Stomach (tissue), 4 donors: Measurements from ENCODE around the gene C14orf180.

Experiments used
- CTCF ChIP-seq, 7 experiments: fragments of 450-650 bp in 4 of 7; fragments of 200-600 bp in 3 of 7; sonication (generic) in 3 of 7; IDR thresholded peaks; one replicate each; pipeline ENCODE4 v1.5.1; 2016 to 2019; ENCODE audit warnings: antibody characterized with exemption in 7 of 7, control low read depth in 2 of 7, mild to moderate bottlenecking in 1 of 7
- POLR2A ChIP-seq, 4 donors: fragments of 450-650 bp; IDR thresholded peaks; one replicate each; pipeline ENCODE4 v1.6.1; 2016; ENCODE audit warnings: antibody characterized with exemption in 4 of 4, control low read depth in 2 of 4, mild to moderate bottlenecking in 1 of 4, moderate library complexity in 1 of 4

GRCh38 chr14:104591031-104591430 lies 11.5 kb downstream of the C14orf180 start:
- TF ChIP-seq CTCF (IDR thresholded peaks at IDR 0.05): no peak
- TF ChIP-seq POLR2A (IDR thresholded peaks at IDR 0.05): no peak
